A673 (cell line): ENCODE measurements around the gene EIF2B1.

Source experiments
- EZH2 ChIP-seq: fragments of 200-600 bp; sonication (generic); IDR thresholded peaks from 2 replicates; pipeline ENCODE4 v1.6.1; 2017; ENCODE audit warnings: borderline replicate concordance, low read depth, mild to moderate bottlenecking, mixed read lengths, antibody characterized with exemption, low read length; ENCODE audit not compliant: poor library complexity, severe bottlenecking
- TF ChIP-seq, protein P1 (sequence below): fragments of 300-800, 200-600 bp; sonication (generic); conservative IDR thresholded peaks from 2 replicates; pipeline ENCODE4 v1.5.1; 2017; ENCODE audit warnings: low read depth, mild to moderate bottlenecking, antibody characterized with exemption, low read length, moderate library complexity, mixed read lengths

DNA sequence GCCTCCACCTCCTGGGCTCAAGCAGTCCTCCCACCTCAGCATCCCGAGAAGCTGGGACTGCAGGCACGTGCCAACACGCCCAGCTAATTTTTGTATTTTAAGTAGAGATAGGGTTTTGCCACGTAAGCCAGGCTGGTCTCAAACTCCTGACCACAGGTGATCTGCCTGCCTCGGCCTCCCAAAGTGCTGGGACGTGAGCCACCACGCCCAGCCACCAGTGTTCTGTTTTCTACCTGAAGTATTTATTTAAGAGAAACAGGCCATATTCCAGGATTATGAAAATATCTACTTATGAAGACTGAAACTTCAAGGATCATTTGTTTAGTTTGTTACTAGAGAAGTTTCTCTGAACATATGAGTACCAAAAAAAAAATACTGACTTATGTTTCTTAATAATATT, 10.4 kb upstream of the EIF2B1 start:
- TF ChIP-seq, protein P1, sequence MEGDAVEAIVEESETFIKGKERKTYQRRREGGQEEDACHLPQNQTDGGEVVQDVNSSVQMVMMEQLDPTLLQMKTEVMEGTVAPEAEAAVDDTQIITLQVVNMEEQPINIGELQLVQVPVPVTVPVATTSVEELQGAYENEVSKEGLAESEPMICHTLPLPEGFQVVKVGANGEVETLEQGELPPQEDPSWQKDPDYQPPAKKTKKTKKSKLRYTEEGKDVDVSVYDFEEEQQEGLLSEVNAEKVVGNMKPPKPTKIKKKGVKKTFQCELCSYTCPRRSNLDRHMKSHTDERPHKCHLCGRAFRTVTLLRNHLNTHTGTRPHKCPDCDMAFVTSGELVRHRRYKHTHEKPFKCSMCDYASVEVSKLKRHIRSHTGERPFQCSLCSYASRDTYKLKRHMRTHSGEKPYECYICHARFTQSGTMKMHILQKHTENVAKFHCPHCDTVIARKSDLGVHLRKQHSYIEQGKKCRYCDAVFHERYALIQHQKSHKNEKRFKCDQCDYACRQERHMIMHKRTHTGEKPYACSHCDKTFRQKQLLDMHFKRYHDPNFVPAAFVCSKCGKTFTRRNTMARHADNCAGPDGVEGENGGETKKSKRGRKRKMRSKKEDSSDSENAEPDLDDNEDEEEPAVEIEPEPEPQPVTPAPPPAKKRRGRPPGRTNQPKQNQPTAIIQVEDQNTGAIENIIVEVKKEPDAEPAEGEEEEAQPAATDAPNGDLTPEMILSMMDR = no peak
- TF ChIP-seq EZH2 = no peak
